ENCODE data around the gene STAB1. TPM values are rescaled to one million over a fixed set of nuclear protein-coding genes. Genes with fewer than 3 reads are reported as not detected.
A peak's percentile ranks its signal among the peaks of the same experiment; 100 is the strongest.

Gene STAB1
- total and polyA plus RNA-seq, 2 experiments from 2014 or later, result 0.90 to 1.9 TPM

- H3K4me1 Mint-ChIP-seq, result peaks cover 8% of the 10 kb centered on the region; the same call in 2 of the 3 replicates
- Histone ChIP-seq H3K4me2 (no peak overlapping the region), H3K9me2 (ENCODE audit: insufficient read depth) (no peaks in the 10 kb centered on the region), H4K20me1 (replicated peaks; ENCODE audit: insufficient read depth) (no peaks in the 10 kb centered on the region), H3K4me3 (no peak overlapping the region), H3K4me1 (ENCODE audit: insufficient read depth) (no peaks in the 10 kb centered on the region), H3K27ac (ENCODE audit: low read depth) (0 out of 2 replicates have a peak overlapping the region, but pooled peaks have one; percentile 14), H3K79me2 (replicated peaks; ENCODE audit: insufficient read depth) (no peaks in the 10 kb centered on the region), H2AFZ (no peak overlapping the region), H3K27me3 (ENCODE audit: insufficient read depth) (no peaks in the 10 kb centered on the region), H3F3A (replicated peaks; ENCODE audit: low read depth) (no peaks in the 10 kb centered on the region), H3K36me3 (ENCODE audit: insufficient read depth) (no peaks in the 10 kb centered on the region)
- TF ChIP-seq JUNB (IDR thresholded peaks at IDR 0.05; ENCODE audit: unreplicated experiment), result no peak
- no peak for TF ChIP-seq ZNF114 (CRISPR knock-in tag; IDR thresholded peaks at IDR 0.05)
- no peak for TF ChIP-seq NANOG (IDR thresholded peaks at IDR 0.05; ENCODE audit: borderline replicate concordance)
- TF ChIP-seq, protein P1, sequence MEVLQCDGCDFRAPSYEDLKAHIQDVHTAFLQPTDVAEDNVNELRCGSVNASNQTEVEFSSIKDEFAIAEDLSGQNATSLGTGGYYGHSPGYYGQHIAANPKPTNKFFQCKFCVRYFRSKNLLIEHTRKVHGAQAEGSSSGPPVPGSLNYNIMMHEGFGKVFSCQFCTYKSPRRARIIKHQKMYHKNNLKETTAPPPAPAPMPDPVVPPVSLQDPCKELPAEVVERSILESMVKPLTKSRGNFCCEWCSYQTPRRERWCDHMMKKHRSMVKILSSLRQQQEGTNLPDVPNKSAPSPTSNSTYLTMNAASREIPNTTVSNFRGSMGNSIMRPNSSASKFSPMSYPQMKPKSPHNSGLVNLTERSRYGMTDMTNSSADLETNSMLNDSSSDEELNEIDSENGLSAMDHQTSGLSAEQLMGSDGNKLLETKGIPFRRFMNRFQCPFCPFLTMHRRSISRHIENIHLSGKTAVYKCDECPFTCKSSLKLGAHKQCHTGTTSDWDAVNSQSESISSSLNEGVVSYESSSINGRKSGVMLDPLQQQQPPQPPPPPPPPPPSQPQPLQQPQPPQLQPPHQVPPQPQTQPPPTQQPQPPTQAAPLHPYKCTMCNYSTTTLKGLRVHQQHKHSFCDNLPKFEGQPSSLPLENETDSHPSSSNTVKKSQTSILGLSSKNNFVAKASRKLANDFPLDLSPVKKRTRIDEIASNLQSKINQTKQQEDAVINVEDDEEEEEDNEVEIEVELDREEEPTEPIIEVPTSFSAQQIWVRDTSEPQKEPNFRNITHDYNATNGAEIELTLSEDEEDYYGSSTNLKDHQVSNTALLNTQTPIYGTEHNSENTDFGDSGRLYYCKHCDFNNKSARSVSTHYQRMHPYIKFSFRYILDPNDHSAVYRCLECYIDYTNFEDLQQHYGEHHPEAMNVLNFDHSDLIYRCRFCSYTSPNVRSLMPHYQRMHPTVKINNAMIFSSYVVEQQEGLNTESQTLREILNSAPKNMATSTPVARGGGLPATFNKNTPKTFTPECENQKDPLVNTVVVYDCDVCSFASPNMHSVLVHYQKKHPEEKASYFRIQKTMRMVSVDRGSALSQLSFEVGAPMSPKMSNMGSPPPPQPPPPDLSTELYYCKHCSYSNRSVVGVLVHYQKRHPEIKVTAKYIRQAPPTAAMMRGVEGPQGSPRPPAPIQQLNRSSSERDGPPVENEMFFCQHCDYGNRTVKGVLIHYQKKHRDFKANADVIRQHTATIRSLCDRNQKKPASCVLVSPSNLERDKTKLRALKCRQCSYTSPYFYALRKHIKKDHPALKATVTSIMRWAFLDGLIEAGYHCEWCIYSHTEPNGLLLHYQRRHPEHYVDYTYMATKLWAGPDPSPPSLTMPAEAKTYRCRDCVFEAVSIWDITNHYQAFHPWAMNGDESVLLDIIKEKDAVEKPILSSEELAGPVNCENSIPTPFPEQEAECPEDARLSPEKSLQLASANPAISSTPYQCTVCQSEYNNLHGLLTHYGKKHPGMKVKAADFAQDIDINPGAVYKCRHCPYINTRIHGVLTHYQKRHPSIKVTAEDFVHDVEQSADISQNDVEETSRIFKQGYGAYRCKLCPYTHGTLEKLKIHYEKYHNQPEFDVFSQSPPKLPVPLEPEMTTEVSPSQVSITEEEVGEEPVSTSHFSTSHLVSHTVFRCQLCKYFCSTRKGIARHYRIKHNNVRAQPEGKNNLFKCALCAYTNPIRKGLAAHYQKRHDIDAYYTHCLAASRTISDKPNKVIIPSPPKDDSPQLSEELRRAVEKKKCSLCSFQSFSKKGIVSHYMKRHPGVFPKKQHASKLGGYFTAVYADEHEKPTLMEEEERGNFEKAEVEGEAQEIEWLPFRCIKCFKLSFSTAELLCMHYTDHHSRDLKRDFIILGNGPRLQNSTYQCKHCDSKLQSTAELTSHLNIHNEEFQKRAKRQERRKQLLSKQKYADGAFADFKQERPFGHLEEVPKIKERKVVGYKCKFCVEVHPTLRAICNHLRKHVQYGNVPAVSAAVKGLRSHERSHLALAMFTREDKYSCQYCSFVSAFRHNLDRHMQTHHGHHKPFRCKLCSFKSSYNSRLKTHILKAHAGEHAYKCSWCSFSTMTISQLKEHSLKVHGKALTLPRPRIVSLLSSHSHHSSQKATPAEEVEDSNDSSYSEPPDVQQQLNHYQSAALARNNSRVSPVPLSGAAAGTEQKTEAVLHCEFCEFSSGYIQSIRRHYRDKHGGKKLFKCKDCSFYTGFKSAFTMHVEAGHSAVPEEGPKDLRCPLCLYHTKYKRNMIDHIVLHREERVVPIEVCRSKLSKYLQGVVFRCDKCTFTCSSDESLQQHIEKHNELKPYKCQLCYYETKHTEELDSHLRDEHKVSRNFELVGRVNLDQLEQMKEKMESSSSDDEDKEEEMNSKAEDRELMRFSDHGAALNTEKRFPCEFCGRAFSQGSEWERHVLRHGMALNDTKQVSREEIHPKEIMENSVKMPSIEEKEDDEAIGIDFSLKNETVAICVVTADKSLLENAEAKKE (CRISPR knock-in tag; IDR thresholded peaks at IDR 0.05), result no peak
- TF ChIP-seq EZH2 (IDR thresholded peaks at IDR 0.05; ENCODE audit: low read depth, unreplicated experiment), result no peak
- TF ChIP-seq STAT1 (IDR thresholded peaks at IDR 0.05; ENCODE audit: unreplicated experiment), result no peak
- TF ChIP-seq, protein P2, sequence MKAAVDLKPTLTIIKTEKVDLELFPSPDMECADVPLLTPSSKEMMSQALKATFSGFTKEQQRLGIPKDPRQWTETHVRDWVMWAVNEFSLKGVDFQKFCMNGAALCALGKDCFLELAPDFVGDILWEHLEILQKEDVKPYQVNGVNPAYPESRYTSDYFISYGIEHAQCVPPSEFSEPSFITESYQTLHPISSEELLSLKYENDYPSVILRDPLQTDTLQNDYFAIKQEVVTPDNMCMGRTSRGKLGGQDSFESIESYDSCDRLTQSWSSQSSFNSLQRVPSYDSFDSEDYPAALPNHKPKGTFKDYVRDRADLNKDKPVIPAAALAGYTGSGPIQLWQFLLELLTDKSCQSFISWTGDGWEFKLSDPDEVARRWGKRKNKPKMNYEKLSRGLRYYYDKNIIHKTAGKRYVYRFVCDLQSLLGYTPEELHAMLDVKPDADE (IDR thresholded peaks at IDR 0.05), result no peak
- TF ChIP-seq POLR2AphosphoS5 (IDR thresholded peaks at IDR 0.05; ENCODE audit: low read depth), result no peak
- TF ChIP-seq, protein P3, sequence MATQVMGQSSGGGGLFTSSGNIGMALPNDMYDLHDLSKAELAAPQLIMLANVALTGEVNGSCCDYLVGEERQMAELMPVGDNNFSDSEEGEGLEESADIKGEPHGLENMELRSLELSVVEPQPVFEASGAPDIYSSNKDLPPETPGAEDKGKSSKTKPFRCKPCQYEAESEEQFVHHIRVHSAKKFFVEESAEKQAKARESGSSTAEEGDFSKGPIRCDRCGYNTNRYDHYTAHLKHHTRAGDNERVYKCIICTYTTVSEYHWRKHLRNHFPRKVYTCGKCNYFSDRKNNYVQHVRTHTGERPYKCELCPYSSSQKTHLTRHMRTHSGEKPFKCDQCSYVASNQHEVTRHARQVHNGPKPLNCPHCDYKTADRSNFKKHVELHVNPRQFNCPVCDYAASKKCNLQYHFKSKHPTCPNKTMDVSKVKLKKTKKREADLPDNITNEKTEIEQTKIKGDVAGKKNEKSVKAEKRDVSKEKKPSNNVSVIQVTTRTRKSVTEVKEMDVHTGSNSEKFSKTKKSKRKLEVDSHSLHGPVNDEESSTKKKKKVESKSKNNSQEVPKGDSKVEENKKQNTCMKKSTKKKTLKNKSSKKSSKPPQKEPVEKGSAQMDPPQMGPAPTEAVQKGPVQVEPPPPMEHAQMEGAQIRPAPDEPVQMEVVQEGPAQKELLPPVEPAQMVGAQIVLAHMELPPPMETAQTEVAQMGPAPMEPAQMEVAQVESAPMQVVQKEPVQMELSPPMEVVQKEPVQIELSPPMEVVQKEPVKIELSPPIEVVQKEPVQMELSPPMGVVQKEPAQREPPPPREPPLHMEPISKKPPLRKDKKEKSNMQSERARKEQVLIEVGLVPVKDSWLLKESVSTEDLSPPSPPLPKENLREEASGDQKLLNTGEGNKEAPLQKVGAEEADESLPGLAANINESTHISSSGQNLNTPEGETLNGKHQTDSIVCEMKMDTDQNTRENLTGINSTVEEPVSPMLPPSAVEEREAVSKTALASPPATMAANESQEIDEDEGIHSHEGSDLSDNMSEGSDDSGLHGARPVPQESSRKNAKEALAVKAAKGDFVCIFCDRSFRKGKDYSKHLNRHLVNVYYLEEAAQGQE (IDR thresholded peaks at IDR 0.05; ENCODE audit: unreplicated experiment), result no peak
- no peak for TF ChIP-seq CREB1 (CRISPR knock-in tag; IDR thresholded peaks at IDR 0.05; ENCODE audit: low read depth)
- TF ChIP-seq CTCF (conservative IDR thresholded peaks at IDR 0.05; ENCODE audit: low read depth in 2 of 2), result no peak
- no peak for TF ChIP-seq EZH2phosphoT487 (IDR thresholded peaks at IDR 0.05; ENCODE audit: unreplicated experiment)
- no peak for TF ChIP-seq ZNF331 (CRISPR knock-in tag; IDR thresholded peaks at IDR 0.05; ENCODE audit: low read depth)
- H3K4me3 Mint-ChIP-seq, result no peak overlapping the region
- H3K27me3 Mint-ChIP-seq (ENCODE audit: insufficient read depth, low read depth, poor library complexity), result peaks cover 15% of the 10 kb centered on the region
- ATAC-seq (no peak), DNase-seq (ENCODE audit: low spot score) (no peak)
- no peaks in the 10 kb centered on the region for H3K9me3 Mint-ChIP-seq
- no peak overlapping the region for H3K27ac Mint-ChIP-seq
- H3K36me3 Mint-ChIP-seq (ENCODE audit: low read depth), result peaks cover 40% of the 10 kb centered on the region
Observed at GRCh38 chr3:52492059-52492458, 3.1 kb upstream of the STAB1 start.
